HG02884 (cell line): ENCODE data around the gene PSTPIP1.

Experiments used
- ATAC-seq: cut with Tn5 transposase; IDR thresholded peaks from one replicate; pipeline ENCODE4 v1.9.1; 2021; ENCODE audit warnings: mild to moderate bottlenecking, moderate library complexity; ENCODE audit not compliant: unreplicated experiment

Gene PSTPIP1

GRCh38 chr15:76978522-76979330 lies 16.2 kb upstream of the PSTPIP1 start:
- ATAC-seq, result no peak

- no peak for ATAC-seq
Measured at GRCh38 chr15:76979331-76979925, 15.5 kb upstream of the PSTPIP1 start.

- no peak for ATAC-seq
Measured at GRCh38 chr15:76979996-76980520, 14.9 kb upstream of the PSTPIP1 start.

- ATAC-seq, result no peak
Measured at GRCh38 chr15:76982356-76982755, 12.6 kb upstream of the PSTPIP1 start.

GRCh38 chr15:76982756-76983155 lies 12.2 kb upstream of the PSTPIP1 start:
- ATAC-seq, result no peak

- ATAC-seq, result no peak
Measured at GRCh38 chr15:76983590-76984375, 11.1 kb upstream of the PSTPIP1 start.

- no peak for ATAC-seq
Measured at GRCh38 chr15:76986743-76987142, 8.2 kb upstream of the PSTPIP1 start.

- no peak for ATAC-seq
Measured at GRCh38 chr15:76987276-76987675, 7.7 kb upstream of the PSTPIP1 start.

GRCh38 chr15:76987896-76988860 lies 6.7 kb upstream of the PSTPIP1 start:
- ATAC-seq, result peak; percentile 79

- ATAC-seq, result no peak
Measured at GRCh38 chr15:76988867-76989780, 5.8 kb upstream of the PSTPIP1 start.

- ATAC-seq, result no peak
Measured at GRCh38 chr15:76991048-76991447, 3.9 kb upstream of the PSTPIP1 start.

GRCh38 chr15:76991741-76992645 lies 2.9 kb upstream of the PSTPIP1 start:
- ATAC-seq, result no peak

GRCh38 chr15:76993114-76993725 lies 1.7 kb upstream of the PSTPIP1 start:
- ATAC-seq, result no peak

- no peak for ATAC-seq
Measured at GRCh38 chr15:76994001-76994400, 925 bp upstream of the PSTPIP1 start.

- no peak for ATAC-seq
Measured at GRCh38 chr15:76994496-76994895, 430 bp upstream of the PSTPIP1 start.

- no peak for ATAC-seq
Measured at GRCh38 chr15:76996076-76996525, 1.2 kb downstream of the PSTPIP1 start.

GRCh38 chr15:76996526-76997401 lies 1.8 kb downstream of the PSTPIP1 start:
- ATAC-seq, result no peak
